ENCODE measurements around the gene BTG1. TPM values are rescaled to one million over a fixed set of nuclear protein-coding genes. Genes with fewer than 3 reads are reported as not detected.

The BTG1 gene
- total and polyA plus RNA-seq, 2 of the 4 experiments (the other 2 are of a cell fraction) = 3.8 to 33.5 TPM

DNA sequence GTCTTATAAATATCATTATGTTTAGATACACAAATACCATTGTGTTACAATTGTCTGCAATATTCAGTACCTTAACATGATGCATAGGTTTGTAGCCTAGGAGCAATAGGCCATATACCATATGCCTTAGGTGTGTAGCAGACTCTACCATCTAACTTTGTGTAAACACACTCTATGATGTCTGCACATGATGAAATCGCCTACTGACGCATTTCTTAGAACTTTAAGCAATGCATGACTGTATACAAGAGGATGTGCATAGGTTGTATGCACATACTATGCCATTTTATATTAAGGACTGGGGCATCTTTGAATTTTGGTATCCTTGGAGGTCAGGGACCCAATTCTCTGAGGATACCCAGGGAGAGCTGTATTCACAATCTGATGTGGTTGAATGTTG is 10.1 kb upstream of the BTG1 start:
- Histone ChIP-seq H2BK5ac (ENCODE audit: low read depth, low read length, poor library complexity, severe bottlenecking) (no peak overlapping the region), H2BK20ac (ENCODE audit: low read depth, low read length) (no peak overlapping the region), H3K4ac (ENCODE audit: low read depth, low read length) (no peak overlapping the region), H4K20me1 (ENCODE audit: insufficient read depth, low read length) (no peaks in the 10 kb centered on the region), H4K5ac (ENCODE audit: low read depth, low read length) (no peak overlapping the region), H3K9me3 (ENCODE audit: control insufficient read depth, insufficient read depth, low read length) (no peaks in the 10 kb centered on the region), H3K9me1 (ENCODE audit: insufficient read depth, low read length) (peaks cover 3% of the 10 kb centered on the region; the same call in 1 of the 2 replicates), H4K8ac (ENCODE audit: low read depth in 2 of 2, low read length in 2 of 2) (no peak overlapping the region), H3K56ac (ENCODE audit: extremely low read depth, insufficient read depth, low read length) (no peak overlapping the region), H2BK15ac (ENCODE audit: low read depth, low read length) (no peak overlapping the region), H3K4me1 (ENCODE audit: control insufficient read depth, insufficient read depth, low read length) (peaks cover 2% of the 10 kb centered on the region; the same call in 1 of the 2 replicates), H3K9ac (ENCODE audit: low read depth, low read length) (no peak overlapping the region), H3K27me3 (ENCODE audit: control insufficient read depth, insufficient read depth, low read length) (no peaks in the 10 kb centered on the region), H3K14ac (replicated peaks; ENCODE audit: low read depth, low read length) (no peak overlapping the region), H2AK5ac (ENCODE audit: low read depth, low read length) (no peak overlapping the region), H3K18ac (ENCODE audit: low read depth, low read length) (no peak overlapping the region), H3K79me1 (ENCODE audit: low read depth in 1 of 2, low read length in 2 of 2) (no peaks in the 10 kb centered on the region), H3K23ac (ENCODE audit: low read depth, low read length) (no peak overlapping the region), H2AFZ (replicated peaks; ENCODE audit: low read length, poor library complexity) (no peak overlapping the region), H2BK120ac (ENCODE audit: low read depth, low read length) (no peak overlapping the region), H4K91ac (ENCODE audit: insufficient read depth, low read depth, low read length) (no peak overlapping the region), H2AK9ac (replicated peaks; ENCODE audit: low read depth, low read length, poor library complexity) (no peak overlapping the region), H3K4me3 (ENCODE audit: insufficient read depth, low read depth, low read length) (no peak overlapping the region), H3K27ac (ENCODE audit: insufficient read depth, low read length) (no peak overlapping the region), H3K36me3 (ENCODE audit: control insufficient read depth, insufficient read depth, low read length) (no peaks in the 10 kb centered on the region), H3K4me2 (ENCODE audit: low read depth, low read length) (no peak overlapping the region)
- DNase-seq = peak; percentile 46
- in situ Hi-C loops (cut with MboI; ENCODE audit: low sequenced_read_pairs) (no loop called here), intact Hi-C loops (cut with micrococcal nuclease) (no loop called here), dilution Hi-C loops (cut with HindIII; ENCODE audit: low sequenced_read_pairs, unreplicated experiment) (no loop called here)
- BruUV-seq (replicated peaks) = no TSS peak
- ChIA-PET CTCF (interaction anchor here (0.7 to 1.5 kb wide), 2 partner anchors 10 to 12 kb away, joined by 3 read pairs; partner anchors contain the start of gene BTG1), POLR2A (ENCODE audit: unreplicated experiment) (interaction anchor here (0.9 kb wide), 1 partner anchor 10 kb away, joined by 4 read pairs; the partner anchor contains the start of gene BTG1)
- ATAC-seq (ENCODE audit: low read depth) = no peak
- no CpG with 5 or more reads among the region's 2 CpGs for WGBS, 2 experiments (ENCODE audit: extremely low coverage in 2 of 2, insufficient read length in 1 of 2)
- TF ChIP-seq CHD1 (IDR thresholded peaks at IDR 0.05; ENCODE audit: low read depth, low read length) (no peak), CEBPB (IDR thresholded peaks at IDR 0.05; ENCODE audit: low read depth, low read length) (peak; percentile 42; the same call in 1 of the 2 replicates)
